Posterior vena cava (tissue), 2 donors: ENCODE measurements around the gene CCDC40. TPM values are rescaled to one million over a fixed set of nuclear protein-coding genes. Genes with fewer than 3 reads are reported as not detected.

Experiments used
- DNase-seq: peaks from one replicate; pipeline ENCODE4 v3.0.0-alpha.2; 2020; ENCODE audit warnings: low spot score
- intact Hi-C, 2 donors: fragments of 100-400 bp; cut with DNase I; formaldehyde crosslinking; loops; one replicate each; pipeline versions ENCODE4 v1.14.1 to v1.14.2; 2022 to 2023
- microRNA-seq, 2 donors: library from miRNA; unstranded; fragments of <30 nt; microRNA quantifications; one replicate each; pipeline ENCODE4 v1.2.0, GENCODE V29; 2020 to 2021; ENCODE audit warnings: borderline microRNAs expressed in 2 of 2
- total RNA-seq, 2 donors: library from RNA; stranded (reverse); fragmentation: NEBNext Ultra II Directional; extraction: Animal tissue kit (Norgen Biotek cat#: 25700); gene quantifications; one replicate each; pipeline ENCODE4 v1.2.1, GENCODE V29; 2021
- donor health status: DM: yes; HTN: yes; CAD: no.
- donor health status: DM: yes; HTN: yes; CAD: no.

CCDC40 gene
- total RNA-seq, 2 donors from 2014 or later = 6.2 to 10.4 TPM

- DNase-seq = no peak
- intact Hi-C loops = no loop called here
These were observed 106.5 kb downstream of the CCDC40 start for GRCh38 chr17:80142929-80143328.

GRCh38 chr17:80145076-80146075, 108.9 kb downstream of the CCDC40 start:
- intact Hi-C loops = no loop called here
- no peak for DNase-seq

- intact Hi-C loops = no loop called here
- no peak for DNase-seq
These were observed 109.9 kb downstream of the CCDC40 start for GRCh38 chr17:80146121-80147034.

- intact Hi-C loops = no loop called here
- DNase-seq = peak; percentile 100
These were observed 110.8 kb downstream of the CCDC40 start, which contains the start of gene EIF4A3 for GRCh38 chr17:80147035-80147822. EIF4A3 (minus strand) TSS chr17:80147128; CDS start chr17:80146961, 167 bp downstream.

Small RNA genes within 50 kb of the gene (microRNA-seq; reads per million reads assigned to microRNA genes)
- 0 reads per million in 2 donors for gene MIR1268B

Other genes with a start within 250 kb of the CCDC40 start
- 1 to 10 TPM; 4.4 to 5.1 TPM for gene CBX8, start 239.6 kb upstream of the CCDC40 start, total RNA-seq
- gene CBX4, start 197.2 kb upstream of the CCDC40 start, total RNA-seq = 10 to 100 TPM; 11.5 to 14.4 TPM
- 10 to 100 TPM; 38.9 to 57.9 TPM for gene TBC1D16, start 770 bp upstream of the CCDC40 start, total RNA-seq
- 10 to 100 TPM; 38.7 to 42.8 TPM for gene GAA, start 64.9 kb downstream of the CCDC40 start, total RNA-seq
- 10 to 100 TPM; 48.8 to 50.5 TPM for gene EIF4A3, start 110.5 kb downstream of the CCDC40 start, total RNA-seq
- under 1 TPM in 1 of 2 donors, not detected in 1; 0.24 TPM for gene CARD14, start 133.4 kb downstream of the CCDC40 start, total RNA-seq
- gene SGSH, start 183.7 kb downstream of the CCDC40 start, total RNA-seq = 10 to 100 TPM; 34.0 to 38.8 TPM
- gene SLC26A11, start 183.8 kb downstream of the CCDC40 start, total RNA-seq = 10 to 100 TPM; 10.0 to 11.9 TPM
- gene RNF213, start 224.2 kb downstream of the CCDC40 start, total RNA-seq = 10 to 100 TPM; 98.8 to 99.3 TPM